Gastroesophageal sphincter (tissue), 3 donors: ENCODE results near the gene SIRPB1.

ENCODE experiments used
- POLR2AphosphoS5 ChIP-seq: sonication (generic); formaldehyde crosslinking; IDR thresholded peaks from one replicate; pipeline ENCODE4 v1.6.1; 2017; ENCODE audit warnings: antibody characterized with exemption
- TF ChIP-seq, protein P1 (sequence below), 4 experiments: fragments of 200-600 bp in 2 of 4; fragments of 450-650 bp in 2 of 4; sonication (generic) in 1 of 4; IDR thresholded peaks; one replicate each; pipeline ENCODE4 v1.5.1; 2017 to 2019; ENCODE audit warnings: antibody characterized with exemption in 4 of 4, mild to moderate bottlenecking in 2 of 4, moderate library complexity in 2 of 4

GRCh38 chr20:1576641-1577040, 43.2 kb downstream of the SIRPB1 start:
- TF ChIP-seq, protein P1, sequence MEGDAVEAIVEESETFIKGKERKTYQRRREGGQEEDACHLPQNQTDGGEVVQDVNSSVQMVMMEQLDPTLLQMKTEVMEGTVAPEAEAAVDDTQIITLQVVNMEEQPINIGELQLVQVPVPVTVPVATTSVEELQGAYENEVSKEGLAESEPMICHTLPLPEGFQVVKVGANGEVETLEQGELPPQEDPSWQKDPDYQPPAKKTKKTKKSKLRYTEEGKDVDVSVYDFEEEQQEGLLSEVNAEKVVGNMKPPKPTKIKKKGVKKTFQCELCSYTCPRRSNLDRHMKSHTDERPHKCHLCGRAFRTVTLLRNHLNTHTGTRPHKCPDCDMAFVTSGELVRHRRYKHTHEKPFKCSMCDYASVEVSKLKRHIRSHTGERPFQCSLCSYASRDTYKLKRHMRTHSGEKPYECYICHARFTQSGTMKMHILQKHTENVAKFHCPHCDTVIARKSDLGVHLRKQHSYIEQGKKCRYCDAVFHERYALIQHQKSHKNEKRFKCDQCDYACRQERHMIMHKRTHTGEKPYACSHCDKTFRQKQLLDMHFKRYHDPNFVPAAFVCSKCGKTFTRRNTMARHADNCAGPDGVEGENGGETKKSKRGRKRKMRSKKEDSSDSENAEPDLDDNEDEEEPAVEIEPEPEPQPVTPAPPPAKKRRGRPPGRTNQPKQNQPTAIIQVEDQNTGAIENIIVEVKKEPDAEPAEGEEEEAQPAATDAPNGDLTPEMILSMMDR (IDR thresholded peaks at IDR 0.05), result no peak
- TF ChIP-seq POLR2AphosphoS5, result no peak
